Measurements from ENCODE around the gene PPM1D. TPM values are rescaled to one million over a fixed set of nuclear protein-coding genes. Genes with fewer than 3 reads are reported as not detected.

The PPM1D gene
- total RNA-seq, 5 donors from 2014 or later (not counting 1 experiment from before 2014, with no cell fraction given): 17.0 to 22.5 (median 19.6) TPM

DNA sequence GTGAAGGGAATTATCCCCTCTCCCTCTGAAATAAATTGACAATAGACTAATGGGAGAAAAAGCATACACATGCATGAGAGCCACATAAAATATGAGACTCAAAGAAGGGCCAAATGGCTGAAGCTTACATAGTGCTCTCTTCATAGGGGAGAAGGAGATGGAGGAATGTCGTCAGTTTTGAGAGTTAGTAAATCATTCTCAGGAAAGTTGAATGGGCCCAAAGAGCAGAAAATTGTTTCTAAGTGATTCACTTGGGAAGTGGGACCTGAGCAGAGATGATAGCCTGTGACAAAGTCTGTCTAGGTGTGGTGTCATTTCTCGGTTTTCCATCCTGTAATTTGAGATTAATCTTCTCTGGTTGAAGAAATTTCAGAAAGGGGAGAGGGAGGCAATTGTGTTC is 112.7 kb downstream of the PPM1D start:
- no peak overlapping the region for H3K4me3 Mint-ChIP-seq
- CTCF ChIA-PET: interaction anchor here in 1 of 2 donors (0.7 to 0.9 kb wide), 2 partner anchors 8 to 29 kb away, joined by 4 to 6 read pairs; no protein-coding TSS in a partner anchor
- no peaks in the 10 kb centered on the region for H3K27me3 Mint-ChIP-seq
- Histone ChIP-seq H3K4me3 (ENCODE audit: control insufficient read depth in 1 of 2, extremely low read depth in 1 of 2, low read length in 1 of 2) (no peak overlapping the region), H3K36me3 (ENCODE audit: control insufficient read depth in 2 of 2, extremely low read depth in 1 of 2, insufficient read depth in 1 of 2, low read length in 1 of 2) (peaks cover 2 to 17% of the 10 kb centered on the region in 2 donors), H3K27ac (ENCODE audit: low read length) (no peak overlapping the region), H3K9me3 (no peaks in the 10 kb centered on the region), H3K27me3 (replicated peaks in 1 of 2; ENCODE audit: control insufficient read depth in 2 of 2, extremely low read depth in 1 of 2, insufficient read depth in 2 of 2, low read length in 1 of 2) (no peaks in the 10 kb centered on the region), H3K4me1 (ENCODE audit: control insufficient read depth in 1 of 2, extremely low read depth in 1 of 2, insufficient read depth in 2 of 2, low read length in 2 of 2) (no peaks in the 10 kb centered on the region)
- WGBS (ENCODE audit: insufficient coverage): 79% methylated on average over 2 of the region's 2 CpGs
- POLR2A ChIA-PET: no interaction called here
- H3K9me3 Mint-ChIP-seq: no peaks in the 10 kb centered on the region
- H3K27ac Mint-ChIP-seq: no peak overlapping the region
- ATAC-seq (replicated peaks in 1 of 4): no peak
- no peaks in the 10 kb centered on the region for H3K4me1 Mint-ChIP-seq
- no peak for DNase-seq
- H3K36me3 Mint-ChIP-seq: peaks cover 32% of the 10 kb centered on the region

DNA sequence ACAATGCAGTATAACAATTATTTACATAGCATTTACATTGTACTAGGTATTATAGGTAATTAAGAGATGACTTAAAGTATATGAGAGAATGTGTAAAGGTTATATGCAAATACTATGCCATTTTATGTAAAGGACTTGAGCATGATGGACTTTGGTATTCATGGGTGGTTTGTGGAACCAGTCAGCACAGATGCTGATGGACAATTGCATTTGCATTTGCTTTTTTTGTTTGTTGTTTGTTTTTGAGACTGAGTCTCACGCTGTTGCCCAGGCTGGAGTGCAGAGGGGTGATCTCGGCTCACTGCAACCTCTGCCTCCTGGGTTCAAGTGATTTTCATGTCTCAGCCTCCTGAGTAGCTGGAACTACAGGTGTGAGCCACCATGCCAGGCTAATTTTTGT is 113.6 kb downstream of the PPM1D start:
- Mint-ChIP-seq H3K27ac (no peak overlapping the region), H3K4me1 (no peaks in the 10 kb centered on the region), H3K36me3 (peaks cover 29% of the 10 kb centered on the region), H3K9me3 (no peaks in the 10 kb centered on the region), H3K4me3 (no peak overlapping the region), H3K27me3 (no peaks in the 10 kb centered on the region)
- POLR2A ChIA-PET: no interaction called here
- Histone ChIP-seq H3K4me1 (ENCODE audit: control insufficient read depth in 1 of 2, extremely low read depth in 1 of 2, insufficient read depth in 2 of 2, low read length in 2 of 2) (no peaks in the 10 kb centered on the region), H3K27me3 (replicated peaks in 1 of 2; ENCODE audit: control insufficient read depth in 2 of 2, extremely low read depth in 1 of 2, insufficient read depth in 2 of 2, low read length in 1 of 2) (no peaks in the 10 kb centered on the region), H3K27ac (ENCODE audit: low read length) (no peak overlapping the region), H3K4me3 (ENCODE audit: control insufficient read depth in 1 of 2, extremely low read depth in 1 of 2, low read length in 1 of 2) (no peak overlapping the region), H3K36me3 (ENCODE audit: control insufficient read depth in 2 of 2, extremely low read depth in 1 of 2, insufficient read depth in 1 of 2, low read length in 1 of 2) (peaks cover 2 to 14% of the 10 kb centered on the region in 2 donors), H3K9me3 (no peaks in the 10 kb centered on the region)
- 100% methylated on average over 1 of the region's 2 CpGs for WGBS (ENCODE audit: insufficient coverage)
- ATAC-seq (replicated peaks in 1 of 4) (no peak), DNase-seq (no peak)
- CTCF ChIA-PET: interaction anchor here in 1 of 2 donors (0.6 kb wide), 1 partner anchor 11 kb away, joined by 3 read pairs; no protein-coding TSS in a partner anchor

Other genes starting within 250 kb of the PPM1D start
- gene USP32, start 208.1 kb upstream of the PPM1D start, total RNA-seq: 10 to 100 TPM; 30.0 to 34.5 (median 31.4) TPM
- not detected for gene CHCT1, start 177.7 kb upstream of the PPM1D start, total RNA-seq
- 10 to 100 TPM; 32.2 to 42.0 (median 36.6) TPM for gene APPBP2, start 74.0 kb upstream of the PPM1D start, total RNA-seq
- gene BCAS3, start 77.7 kb downstream of the PPM1D start, total RNA-seq: 10 to 100 TPM; 33.8 to 57.8 (median 38.1) TPM